ENCODE measurements around the gene TJP1. TPM values are rescaled to one million over a fixed set of nuclear protein-coding genes. Genes with fewer than 3 reads are reported as not detected.
A peak's percentile ranks its signal among the peaks of the same experiment; 100 is the strongest.

Gene TJP1
- total and polyA plus RNA-seq, 2 donors (not counting 1 experiment from before 2014, with no cell fraction given) = 0.10 TPM; not detected in 1

GRCh38 chr15:29820394-29821154 lies 1.7 kb downstream of the TJP1 start:
- H3K9me3 Mint-ChIP-seq (ENCODE audit: insufficient read depth) = peaks cover 5% of the 10 kb centered on the region
- peaks cover 0 to 37% (median 35%) of the 10 kb centered on the region in 4 experiments for H3K27me3 ChIP-seq (replicated peaks in 1 of 4; ENCODE audit: control extremely low read depth in 1 of 4, control insufficient read depth in 3 of 4, insufficient read depth in 4 of 4, low read length in 3 of 4)

More at GRCh38 chr15:29820394-29821154, 1.7 kb downstream of the TJP1 start:
- Histone ChIP-seq H4K20me1 (ENCODE audit: control insufficient read depth, insufficient read depth, low read length, poor library complexity, severe bottlenecking) (no peaks in the 10 kb centered on the region), H2AFZ (ENCODE audit: insufficient read depth, low read depth, low read length, poor library complexity, severe bottlenecking) (no peak overlapping the region), H3K27ac (ENCODE audit: low read length in 2 of 2) (no peak overlapping the region), H3K9ac (ENCODE audit: low read length) (no peak overlapping the region), H3K4me3 (ENCODE audit: control extremely low read depth in 1 of 5, extremely low read depth in 1 of 5, insufficient read depth in 1 of 5, low read depth in 2 of 5, low read length in 4 of 5) (no peak overlapping the region), H3K79me2 (ENCODE audit: control insufficient read depth, insufficient read depth, low read length) (no peaks in the 10 kb centered on the region), H3K4me1 (ENCODE audit: control insufficient read depth in 2 of 2, insufficient read depth in 2 of 2, low read length in 2 of 2) (peaks cover 12 to 16% of the 10 kb centered on the region in 2 donors), H3K36me3 (replicated peaks in 1 of 2; ENCODE audit: control extremely low read depth in 1 of 2, control insufficient read depth in 1 of 2, extremely low read depth in 1 of 2, insufficient read depth in 2 of 2, low read length in 1 of 2) (no peaks in the 10 kb centered on the region), H3K9me3 (ENCODE audit: control extremely low read depth in 1 of 3, control insufficient read depth in 2 of 3, insufficient read depth in 1 of 3, low read length in 2 of 3) (peaks cover 0 to 31% (median 1%) of the 10 kb centered on the region in 3 donors), H3K4me2 (replicated peaks; ENCODE audit: low read depth, low read length, poor library complexity, severe bottlenecking) (peak overlapping the region; percentile 61)
- no peak overlapping the region for H3K27ac Mint-ChIP-seq
- ATAC-seq (ENCODE audit: low read depth) (no peak), DNase-seq (no peak)
- ChIA-PET POLR2A (no interaction called here), CTCF (no interaction called here)
- intact Hi-C loops (cut with micrococcal nuclease) = no loop called here
- peaks cover 51% of the 10 kb centered on the region for H3K27me3 Mint-ChIP-seq
- peaks cover 9% of the 10 kb centered on the region for H3K4me1 Mint-ChIP-seq
- TF ChIP-seq CTCF (IDR thresholded peaks at IDR 0.05) (no peak), EZH2 (IDR thresholded peaks at IDR 0.05; ENCODE audit: borderline replicate concordance, insufficient read depth, low read depth, low read length, poor library complexity, severe bottlenecking) (no peak)
- 40% methylated on average over 1 of the region's 9 CpGs for WGBS (ENCODE audit: insufficient coverage)
- H3K4me3 Mint-ChIP-seq = no peak overlapping the region

Data from B cell (primary cell).